ENCODE results near the gene SLC17A8. TPM values are rescaled to one million over a fixed set of nuclear protein-coding genes. Genes with fewer than 3 reads are reported as not detected.
"Not testable (repeated sequence)": the region's sequence is repeated elsewhere in the genome, so short reads cannot be mapped to it uniquely, and the experiment has no call there.

Gene SLC17A8
- total and polyA plus RNA-seq, 2 experiments from 2014 or later: not detected

DNA sequence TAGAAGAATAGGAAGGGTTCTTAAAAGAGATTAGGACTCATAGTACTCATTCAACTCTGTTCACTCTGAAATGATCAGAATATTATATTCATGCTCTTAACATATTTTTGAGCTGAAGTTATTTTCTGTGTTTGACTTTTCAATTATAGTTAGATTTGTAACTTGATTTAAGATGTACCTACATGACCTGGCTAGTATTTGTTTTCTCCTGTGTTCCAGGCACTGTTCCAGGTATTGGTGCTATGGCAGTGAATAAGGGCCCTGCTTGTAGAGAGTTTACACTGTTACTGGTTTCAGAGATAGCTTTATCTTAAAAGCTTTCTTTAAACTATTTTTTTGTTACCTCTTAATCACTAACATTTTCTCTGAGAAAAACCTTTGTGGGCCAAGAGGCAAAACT, 19.1 kb upstream of the SLC17A8 start:
- Histone ChIP-seq H3K9me2 (ENCODE audit: insufficient read depth) (no peaks in the 10 kb centered on the region), H3K4me2 (ENCODE audit: unreplicated experiment) (no peak overlapping the region), H3K27me3 (replicated peaks; ENCODE audit: insufficient read depth) (no peaks in the 10 kb centered on the region), H4K20me1 (ENCODE audit: insufficient read depth) (no peaks in the 10 kb centered on the region), H3K36me3 (ENCODE audit: low read depth) (peaks cover 55% of the 10 kb centered on the region), H3K9ac (no peak overlapping the region), H2AFZ (no peak overlapping the region), H3K9me3 (ENCODE audit: low read depth) (no peaks in the 10 kb centered on the region), H3K4me1 (ENCODE audit: insufficient read depth) (no peaks in the 10 kb centered on the region), H3K79me2 (ENCODE audit: insufficient read depth) (no peaks in the 10 kb centered on the region), H3F3A (ENCODE audit: insufficient read depth) (0 out of 2 replicates have a peak, but pooled peaks cover 3% of the 10 kb centered on the region), H3K4me3 (no peak overlapping the region), H3K27ac (no peak overlapping the region)
- TF ChIP-seq EZH2 (IDR thresholded peaks at IDR 0.05; ENCODE audit: insufficient read depth, poor library complexity, severe bottlenecking) (no peak), EZH2phosphoT487 (IDR thresholded peaks at IDR 0.05; ENCODE audit: insufficient read depth, low read depth) (no peak)
- in situ Hi-C loops (cut with MboI): no loop called here
- DNase-seq: no peak

DNA sequence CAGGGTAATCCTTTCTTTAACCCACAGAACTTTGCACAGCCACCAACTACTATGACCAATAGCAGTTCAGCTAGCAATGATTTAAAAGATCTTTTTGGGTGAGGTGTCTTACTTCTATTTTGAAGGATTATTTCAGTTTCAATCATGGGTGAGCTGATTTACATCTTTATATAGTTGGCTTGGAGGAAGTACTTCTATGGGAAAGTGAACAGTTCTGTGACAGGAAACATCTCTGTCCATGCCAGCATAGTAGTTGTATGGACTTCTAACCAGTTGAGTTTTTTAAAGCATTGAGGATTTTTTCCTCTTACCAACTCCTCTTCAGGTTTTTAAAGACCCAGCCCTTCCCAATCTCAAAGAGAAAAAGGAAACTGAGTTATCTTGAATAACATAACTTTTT, 17.8 kb upstream of the SLC17A8 start:
- 0 out of 2 replicates have a peak, but pooled peaks cover 3% of the 10 kb centered on the region for H3F3A ChIP-seq (ENCODE audit: insufficient read depth)
- in situ Hi-C loops (cut with MboI): no loop called here
- no peak for TF ChIP-seq EZH2 (IDR thresholded peaks at IDR 0.05; ENCODE audit: insufficient read depth, poor library complexity, severe bottlenecking)
- TF ChIP-seq EZH2phosphoT487 (IDR thresholded peaks at IDR 0.05; ENCODE audit: insufficient read depth, low read depth): no peak
- H3K9me3 ChIP-seq (ENCODE audit: low read depth): no peaks in the 10 kb centered on the region
- H4K20me1 ChIP-seq (ENCODE audit: insufficient read depth): no peaks in the 10 kb centered on the region
- H3K36me3 ChIP-seq (ENCODE audit: low read depth): peaks cover 55% of the 10 kb centered on the region
- no peaks in the 10 kb centered on the region for H3K4me1 ChIP-seq (ENCODE audit: insufficient read depth)
- H3K27ac ChIP-seq: no peak overlapping the region
- no peaks in the 10 kb centered on the region for H3K27me3 ChIP-seq (replicated peaks; ENCODE audit: insufficient read depth)
- no peaks in the 10 kb centered on the region for H3K79me2 ChIP-seq (ENCODE audit: insufficient read depth)
- DNase-seq: no peak
- H3K4me3 ChIP-seq: no peak overlapping the region
- H3K9me2 ChIP-seq (ENCODE audit: insufficient read depth): no peaks in the 10 kb centered on the region
- no peak overlapping the region for H2AFZ ChIP-seq
- no peak overlapping the region for H3K4me2 ChIP-seq (ENCODE audit: unreplicated experiment)
- H3K9ac ChIP-seq: no peak overlapping the region

DNA sequence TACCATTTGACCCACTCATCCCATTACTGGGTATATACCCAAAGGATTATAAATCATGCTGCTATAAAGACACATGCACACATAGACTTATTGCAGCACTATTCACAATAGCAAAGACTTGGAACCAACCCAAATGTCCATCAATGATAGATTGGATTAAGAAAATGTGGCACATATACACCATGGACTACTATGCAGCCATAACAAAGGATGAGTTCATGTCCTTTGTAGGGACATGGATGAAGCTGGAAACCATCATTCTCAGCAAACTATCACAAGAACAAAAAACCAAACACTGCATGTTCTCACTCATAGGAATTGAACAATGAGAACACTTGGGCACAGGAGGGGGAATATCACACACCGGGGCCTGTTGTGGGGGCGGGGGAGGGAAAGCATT, 14.0 kb upstream of the SLC17A8 start:
- H2AFZ ChIP-seq; H3F3A ChIP-seq (ENCODE audit: insufficient read depth); in situ Hi-C loops (cut with MboI); H3K9ac ChIP-seq; H3K27ac ChIP-seq; H3K4me1 ChIP-seq (ENCODE audit: insufficient read depth); H4K20me1 ChIP-seq (ENCODE audit: insufficient read depth); H3K9me3 ChIP-seq (ENCODE audit: low read depth); H3K27me3 ChIP-seq (replicated peaks; ENCODE audit: insufficient read depth); H3K4me2 ChIP-seq (ENCODE audit: unreplicated experiment); H3K79me2 ChIP-seq (ENCODE audit: insufficient read depth); DNase-seq; H3K4me3 ChIP-seq; H3K9me2 ChIP-seq (ENCODE audit: insufficient read depth): not testable (repeated sequence)
- WGBS, 2 experiments (ENCODE audit: low coverage in 1 of 2, low lambda C conversion rate in 2 of 2, missing lambda C conversion rate in 2 of 2): 95 to 100% methylated on average over 2 of the region's 2 CpGs
- peaks cover 30% of the 10 kb centered on the region for H3K36me3 ChIP-seq (ENCODE audit: low read depth)

DNA sequence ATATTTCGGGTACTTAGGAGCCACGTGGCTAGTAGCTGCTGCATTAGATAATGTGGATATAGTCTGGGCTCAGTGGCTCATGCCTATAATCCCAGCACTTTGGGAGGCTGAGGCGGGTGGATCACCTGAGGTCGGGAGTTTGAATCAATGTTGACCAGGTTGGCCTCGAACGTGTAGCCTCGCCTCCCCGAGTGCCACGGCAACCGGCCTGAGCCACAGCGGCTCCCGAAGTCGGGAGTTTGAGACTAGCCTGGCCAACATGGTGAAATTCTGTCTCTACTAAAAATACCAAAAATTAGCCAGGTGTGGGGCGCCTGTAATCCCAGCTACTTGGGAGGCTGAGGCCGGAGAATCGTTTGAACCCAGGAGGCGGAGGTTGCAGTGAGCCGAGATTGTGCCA, 12.5 kb upstream of the SLC17A8 start:
- in situ Hi-C loops (cut with MboI); H3K79me2 ChIP-seq (ENCODE audit: insufficient read depth); H4K20me1 ChIP-seq (ENCODE audit: insufficient read depth); H3F3A ChIP-seq (ENCODE audit: insufficient read depth); H2AFZ ChIP-seq; H3K9ac ChIP-seq; H3K27ac ChIP-seq; H3K4me3 ChIP-seq; H3K27me3 ChIP-seq (replicated peaks; ENCODE audit: insufficient read depth); H3K4me2 ChIP-seq (ENCODE audit: unreplicated experiment); H3K4me1 ChIP-seq (ENCODE audit: insufficient read depth); H3K9me3 ChIP-seq (ENCODE audit: low read depth); H3K9me2 ChIP-seq (ENCODE audit: insufficient read depth); DNase-seq: not testable (repeated sequence)
- WGBS, 2 experiments (ENCODE audit: low coverage in 1 of 2, low lambda C conversion rate in 2 of 2, missing lambda C conversion rate in 2 of 2): 92 to 93% methylated on average over 18 of the region's 18 CpGs
- peaks cover 21% of the 10 kb centered on the region for H3K36me3 ChIP-seq (ENCODE audit: low read depth)

DNA sequence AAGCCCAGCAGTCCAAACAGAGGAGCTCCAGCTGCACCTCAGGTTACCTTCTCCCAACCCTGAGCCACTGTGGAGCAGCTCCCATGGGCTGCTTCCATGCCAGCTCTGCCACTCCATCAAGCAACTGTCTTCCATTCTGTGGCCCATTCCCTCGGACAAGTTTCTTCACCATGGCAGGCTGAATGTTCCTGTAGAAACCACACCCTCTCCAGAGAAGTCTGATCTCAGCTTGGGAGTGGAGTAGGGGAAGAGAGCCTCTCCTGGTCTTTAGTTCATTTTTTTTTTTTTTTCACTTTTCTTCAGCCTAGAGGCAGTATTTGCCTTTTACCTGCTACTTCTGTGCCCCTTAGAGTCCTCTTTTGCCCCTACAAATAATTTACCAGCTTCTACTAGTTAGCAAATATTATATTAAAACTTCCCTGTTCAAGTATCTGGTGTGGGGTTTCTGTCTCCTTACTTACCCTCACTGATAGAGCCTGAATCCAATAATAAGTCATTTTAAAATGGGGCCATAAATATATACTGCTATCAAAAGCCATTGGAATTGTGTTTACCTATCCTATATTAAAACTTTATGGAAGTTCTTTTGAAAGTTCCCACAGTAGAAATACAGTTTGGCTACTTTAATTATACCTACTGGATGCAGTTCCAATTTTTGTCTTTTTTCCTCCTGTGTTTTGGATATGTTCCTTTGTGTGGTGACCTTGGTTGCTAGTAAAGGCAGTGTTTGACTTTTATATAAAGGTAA, 11.7 kb upstream of the SLC17A8 start:
- Histone ChIP-seq H3K79me2 (ENCODE audit: insufficient read depth) (no peaks in the 10 kb centered on the region), H3F3A (ENCODE audit: insufficient read depth) (no peaks in the 10 kb centered on the region), H3K4me3 (no peak overlapping the region), H3K9me2 (ENCODE audit: insufficient read depth) (no peaks in the 10 kb centered on the region), H3K27ac (no peak overlapping the region), H3K9me3 (ENCODE audit: low read depth) (no peaks in the 10 kb centered on the region), H3K27me3 (replicated peaks; ENCODE audit: insufficient read depth) (no peaks in the 10 kb centered on the region), H3K4me1 (ENCODE audit: insufficient read depth) (no peaks in the 10 kb centered on the region), H4K20me1 (ENCODE audit: insufficient read depth) (no peaks in the 10 kb centered on the region), H3K36me3 (ENCODE audit: low read depth) (peaks cover 12% of the 10 kb centered on the region), H3K9ac (no peak overlapping the region), H3K4me2 (ENCODE audit: unreplicated experiment) (no peak overlapping the region), H2AFZ (no peak overlapping the region)
- no peak for TF ChIP-seq EZH2 (IDR thresholded peaks at IDR 0.05; ENCODE audit: insufficient read depth, poor library complexity, severe bottlenecking)
- no peak for TF ChIP-seq EZH2phosphoT487 (IDR thresholded peaks at IDR 0.05; ENCODE audit: insufficient read depth, low read depth)
- DNase-seq: no peak
- in situ Hi-C loops (cut with MboI): no loop called here
- 0 to 6% methylated on average over 1 of the region's 1 CpG for WGBS, 2 experiments (ENCODE audit: low coverage in 1 of 2, low lambda C conversion rate in 2 of 2, missing lambda C conversion rate in 2 of 2)
